NCI-H146 treated with DMSO at 0.1 percent for 48 hours (cell line): ENCODE data around the gene TAB3.

Source experiments
- DNase-seq: peaks from one replicate; lab custom pipeline; 2025; ENCODE audit not compliant: unreplicated experiment; lab: John Stamatoyannopoulos, UW

TAB3 gene

DNA sequence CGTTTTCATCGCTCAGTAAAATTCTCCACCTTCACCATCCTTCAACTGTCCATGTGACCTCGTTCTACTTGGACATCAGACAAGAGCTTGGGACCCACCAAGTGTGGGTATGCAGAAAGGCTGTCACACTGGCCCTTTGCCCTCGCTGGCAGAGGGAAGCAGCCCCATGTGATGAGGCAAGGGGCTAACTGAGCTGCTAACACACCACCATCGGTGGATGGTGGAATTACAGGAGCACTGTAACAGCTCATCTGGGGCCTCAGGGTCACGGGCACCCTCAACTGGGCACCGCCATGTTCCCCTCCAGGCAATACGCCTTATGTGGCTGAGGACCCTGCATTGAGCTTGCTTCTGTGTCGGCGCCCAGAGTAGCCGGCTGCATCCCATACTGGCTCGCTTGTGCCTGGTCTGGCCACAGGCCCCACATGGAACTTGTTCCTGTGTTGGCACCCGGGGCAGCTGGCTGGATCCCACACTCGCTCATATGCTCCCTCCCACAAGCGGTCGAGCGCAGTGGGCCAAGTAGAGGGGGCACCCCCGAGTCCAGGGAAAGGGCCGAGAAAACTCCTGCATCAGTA is 109.5 kb downstream of the TAB3 start:
- DNase-seq = no peak

DNA sequence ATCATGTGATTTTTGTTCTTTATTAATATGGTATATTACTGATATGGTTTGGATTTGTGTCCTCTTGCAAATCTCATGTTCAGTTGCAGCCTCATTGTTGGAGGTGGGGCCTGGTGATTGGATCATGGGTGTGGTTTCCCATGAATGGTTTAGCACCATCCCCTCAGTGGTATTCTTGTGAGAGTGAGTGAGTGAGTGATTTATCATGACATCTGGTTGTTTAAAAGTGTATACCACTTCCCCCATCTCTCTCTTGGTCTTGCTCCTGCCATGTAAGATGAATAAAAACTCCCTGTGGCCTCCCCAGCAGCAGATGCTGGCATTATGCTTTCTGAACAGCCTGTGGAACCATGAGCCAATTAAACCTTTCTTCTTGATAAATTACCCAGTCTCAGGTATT is 111.5 kb downstream of the TAB3 start:
- DNase-seq = no peak
